ENCODE results near the gene ROR1. TPM values are rescaled to one million over a fixed set of nuclear protein-coding genes. Genes with fewer than 3 reads are reported as not detected.

The ROR1 gene
- total RNA-seq, 2 donors from 2014 or later, result 0.25 TPM; not detected in 1

- H3K27ac Mint-ChIP-seq, result no peak overlapping the region
- H3K36me3 Mint-ChIP-seq, result no peaks in the 10 kb centered on the region
- ATAC-seq (no peak), DNase-seq (ENCODE audit: low spot score in 2 of 2) (no peak)
- peaks cover 0 to 4% of the 10 kb centered on the region in 2 donors for H3K9me3 Mint-ChIP-seq
Observed at GRCh38 chr1:64228167-64228957, 454.5 kb downstream of the ROR1 start.

GRCh38 chr1:64229307-64229706, 455.5 kb downstream of the ROR1 start:
- Mint-ChIP-seq H3K9me3 (peaks cover 0 to 4% of the 10 kb centered on the region in 2 donors), H3K27ac (no peak overlapping the region), H3K36me3 (no peaks in the 10 kb centered on the region)
- ATAC-seq, result no peak
- DNase-seq (ENCODE audit: low spot score in 2 of 2), result no peak

Other genes with a start within 250 kb of the ROR1 start
- 10 to 100 TPM; 14.0 to 52.1 TPM for gene PGM1, start 180.6 kb upstream of the ROR1 start, total RNA-seq